ENCODE data around the gene M1AP. TPM values are rescaled to one million over a fixed set of nuclear protein-coding genes. Genes with fewer than 3 reads are reported as not detected.

Gene M1AP
- total and polyA plus RNA-seq, 7 donors = 0.16 to 0.60 (median 0.33) TPM; not detected in 3

- no peak for TF ChIP-seq POLR2A (IDR thresholded peaks at IDR 0.05)
- TF ChIP-seq EP300 (IDR thresholded peaks at IDR 0.05) = no peak
- no peak for TF ChIP-seq CTCF (IDR thresholded peaks at IDR 0.05)
- TF ChIP-seq POLR2AphosphoS5 (IDR thresholded peaks at IDR 0.05) = no peak
- H3K9me3 ChIP-seq = no peaks in the 10 kb centered on the region
- no peak overlapping the region for H3K27ac ChIP-seq
- no peak overlapping the region for H3K4me3 ChIP-seq
- WGBS, 2 donors = 77 to 81% methylated on average over 4 of the region's 4 CpGs
- H3K36me3 ChIP-seq = peaks cover 0 to 15% (median 10%) of the 10 kb centered on the region in 4 donors
- H3K4me1 ChIP-seq = no peaks in the 10 kb centered on the region
- no peak for DNase-seq
- H3K27me3 ChIP-seq = no peaks in the 10 kb centered on the region
- intact Hi-C loops (cut with DNase I) = no loop called here
These were observed 111.0 kb downstream of the M1AP start for GRCh38 chr2:74537140-74537539.

GRCh38 chr2:74536166-74536950 is 111.8 kb downstream of the M1AP start:
- no peak for TF ChIP-seq POLR2AphosphoS5 (IDR thresholded peaks at IDR 0.05)
- no peak for TF ChIP-seq CTCF (IDR thresholded peaks at IDR 0.05)
- TF ChIP-seq POLR2A (IDR thresholded peaks at IDR 0.05) = no peak
- TF ChIP-seq EP300 (IDR thresholded peaks at IDR 0.05) = no peak
- no peaks in the 10 kb centered on the region for H3K27me3 ChIP-seq
- no peak overlapping the region for H3K4me3 ChIP-seq
- WGBS, 2 donors = 86 to 90% methylated on average over 23 of the region's 23 CpGs
- H3K4me1 ChIP-seq = peaks cover 0 to 7% (median 2%) of the 10 kb centered on the region in 4 donors
- no peak overlapping the region for H3K27ac ChIP-seq
- intact Hi-C loops (cut with DNase I) = no loop called here
- DNase-seq = no peak
- peaks cover 0 to 15% (median 10%) of the 10 kb centered on the region in 4 donors for H3K36me3 ChIP-seq
- no peaks in the 10 kb centered on the region for H3K9me3 ChIP-seq

GRCh38 chr2:74535440-74535965 is 112.6 kb downstream of the M1AP start:
- Histone ChIP-seq H3K36me3 (peaks cover 0 to 15% (median 10%) of the 10 kb centered on the region in 4 donors), H3K27ac (no peak overlapping the region), H3K4me3 (no peak overlapping the region), H3K4me1 (peaks cover 0 to 15% (median 11%) of the 10 kb centered on the region in 4 donors), H3K27me3 (no peaks in the 10 kb centered on the region), H3K9me3 (no peaks in the 10 kb centered on the region)
- no peak for DNase-seq
- no peak for TF ChIP-seq POLR2AphosphoS5 (IDR thresholded peaks at IDR 0.05)
- TF ChIP-seq POLR2A (IDR thresholded peaks at IDR 0.05) = no peak
- TF ChIP-seq EP300 (IDR thresholded peaks at IDR 0.05) = no peak
- no peak for TF ChIP-seq CTCF (IDR thresholded peaks at IDR 0.05)
- intact Hi-C loops (cut with DNase I) = no loop called here
- WGBS, 2 donors = 88 to 94% methylated on average over 10 of the region's 10 CpGs

- WGBS, 2 donors = 79 to 88% methylated on average over 12 of the region's 12 CpGs
- DNase-seq = no peak
- intact Hi-C loops (cut with DNase I) = no loop called here
- Histone ChIP-seq H3K27ac (no peak overlapping the region), H3K27me3 (no peaks in the 10 kb centered on the region), H3K4me3 (no peak overlapping the region), H3K9me3 (no peaks in the 10 kb centered on the region), H3K36me3 (peaks cover 0 to 15% (median 10%) of the 10 kb centered on the region in 4 donors), H3K4me1 (peaks cover 0 to 18% (median 14%) of the 10 kb centered on the region in 4 donors)
- no peak for TF ChIP-seq CTCF (IDR thresholded peaks at IDR 0.05)
- TF ChIP-seq EP300 (IDR thresholded peaks at IDR 0.05) = no peak
- TF ChIP-seq POLR2A (IDR thresholded peaks at IDR 0.05) = no peak
- TF ChIP-seq POLR2AphosphoS5 (IDR thresholded peaks at IDR 0.05) = no peak
These were observed 113.7 kb downstream of the M1AP start for GRCh38 chr2:74534411-74534810.

Data from sigmoid colon (tissue), 7 donors.